MM.1S (cell line): ENCODE results near the gene OR2L5.

Experiments
- EZH2 ChIP-seq: fragments of 300-600 bp; sonication (generic); optimal IDR thresholded peaks from 2 replicates; pipeline ENCODE3; 2017; ENCODE audit warnings: low read depth, mild to moderate bottlenecking, antibody characterized with exemption, low read length, mixed read lengths
- EZH2phosphoT487 ChIP-seq: fragments of 300-600 bp; sonication (generic); IDR thresholded peaks from 2 replicates; pipeline ENCODE4 v1.6.1; 2018; ENCODE audit warnings: antibody characterized with exemption, low read length
- TF ChIP-seq, protein P1 (sequence below): fragments of 300-600 bp; sonication (generic); IDR thresholded peaks from 2 replicates; pipeline ENCODE4 v1.5.1; 2016; ENCODE audit warnings: antibody characterized with exemption, low read length, mixed read lengths

DNA sequence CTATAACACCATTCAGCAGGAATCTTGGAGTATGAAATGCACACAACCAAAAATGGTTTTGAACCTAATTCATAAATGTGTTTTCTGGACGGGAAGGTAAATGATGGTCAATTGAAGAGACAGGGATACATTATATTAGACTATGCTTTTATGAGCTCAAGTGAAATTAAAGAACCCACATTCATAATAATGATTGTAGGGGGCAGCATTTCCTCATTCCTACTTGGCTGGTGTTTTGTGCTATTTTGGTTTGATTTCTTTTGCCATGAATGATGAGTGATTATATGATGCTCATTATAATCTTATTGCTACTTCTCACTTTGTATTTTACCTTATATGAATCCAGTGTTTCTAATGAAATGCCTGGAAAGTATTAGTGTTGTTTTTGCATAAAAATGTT lies 33.5 kb downstream of the OR2L5 start:
- TF ChIP-seq, protein P1, sequence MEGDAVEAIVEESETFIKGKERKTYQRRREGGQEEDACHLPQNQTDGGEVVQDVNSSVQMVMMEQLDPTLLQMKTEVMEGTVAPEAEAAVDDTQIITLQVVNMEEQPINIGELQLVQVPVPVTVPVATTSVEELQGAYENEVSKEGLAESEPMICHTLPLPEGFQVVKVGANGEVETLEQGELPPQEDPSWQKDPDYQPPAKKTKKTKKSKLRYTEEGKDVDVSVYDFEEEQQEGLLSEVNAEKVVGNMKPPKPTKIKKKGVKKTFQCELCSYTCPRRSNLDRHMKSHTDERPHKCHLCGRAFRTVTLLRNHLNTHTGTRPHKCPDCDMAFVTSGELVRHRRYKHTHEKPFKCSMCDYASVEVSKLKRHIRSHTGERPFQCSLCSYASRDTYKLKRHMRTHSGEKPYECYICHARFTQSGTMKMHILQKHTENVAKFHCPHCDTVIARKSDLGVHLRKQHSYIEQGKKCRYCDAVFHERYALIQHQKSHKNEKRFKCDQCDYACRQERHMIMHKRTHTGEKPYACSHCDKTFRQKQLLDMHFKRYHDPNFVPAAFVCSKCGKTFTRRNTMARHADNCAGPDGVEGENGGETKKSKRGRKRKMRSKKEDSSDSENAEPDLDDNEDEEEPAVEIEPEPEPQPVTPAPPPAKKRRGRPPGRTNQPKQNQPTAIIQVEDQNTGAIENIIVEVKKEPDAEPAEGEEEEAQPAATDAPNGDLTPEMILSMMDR, result no peak
- TF ChIP-seq EZH2, result no peak
- TF ChIP-seq EZH2phosphoT487, result no peak
